ENCODE measurements around the gene MTHFSD. TPM values are rescaled to one million over a fixed set of nuclear protein-coding genes. Genes with fewer than 3 reads are reported as not detected.

Gene MTHFSD
- total and polyA plus RNA-seq, 10 donors, result 9.1 to 32.1 (median 18.0) TPM

GRCh38 chr16:86578611-86579267, 23.7 kb upstream of the MTHFSD start:
- no peak for TF ChIP-seq POLR2AphosphoS5 (IDR thresholded peaks at IDR 0.05)
- no peak for TF ChIP-seq POLR2A (IDR thresholded peaks at IDR 0.05)
- TF ChIP-seq, protein P1, sequence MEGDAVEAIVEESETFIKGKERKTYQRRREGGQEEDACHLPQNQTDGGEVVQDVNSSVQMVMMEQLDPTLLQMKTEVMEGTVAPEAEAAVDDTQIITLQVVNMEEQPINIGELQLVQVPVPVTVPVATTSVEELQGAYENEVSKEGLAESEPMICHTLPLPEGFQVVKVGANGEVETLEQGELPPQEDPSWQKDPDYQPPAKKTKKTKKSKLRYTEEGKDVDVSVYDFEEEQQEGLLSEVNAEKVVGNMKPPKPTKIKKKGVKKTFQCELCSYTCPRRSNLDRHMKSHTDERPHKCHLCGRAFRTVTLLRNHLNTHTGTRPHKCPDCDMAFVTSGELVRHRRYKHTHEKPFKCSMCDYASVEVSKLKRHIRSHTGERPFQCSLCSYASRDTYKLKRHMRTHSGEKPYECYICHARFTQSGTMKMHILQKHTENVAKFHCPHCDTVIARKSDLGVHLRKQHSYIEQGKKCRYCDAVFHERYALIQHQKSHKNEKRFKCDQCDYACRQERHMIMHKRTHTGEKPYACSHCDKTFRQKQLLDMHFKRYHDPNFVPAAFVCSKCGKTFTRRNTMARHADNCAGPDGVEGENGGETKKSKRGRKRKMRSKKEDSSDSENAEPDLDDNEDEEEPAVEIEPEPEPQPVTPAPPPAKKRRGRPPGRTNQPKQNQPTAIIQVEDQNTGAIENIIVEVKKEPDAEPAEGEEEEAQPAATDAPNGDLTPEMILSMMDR (IDR thresholded peaks at IDR 0.05 in 8 of 11, conservative IDR thresholded peaks at IDR 0.05 in 3 of 11), result no peak
- no peak for DNase-seq
- Histone ChIP-seq H3K4me3 (peak overlapping the region in 1 of 8 donors; percentile 17), H3K27ac (no peak overlapping the region), H3K36me3 (no peaks in the 10 kb centered on the region), H3K4me1 (peaks cover 0 to 34% (median 20%) of the 10 kb centered on the region in 6 donors), H3K9me3 (no peaks in the 10 kb centered on the region), H3K27me3 (replicated peaks in 1 of 7) (peaks cover 0 to 91% (median 62%) of the 10 kb centered on the region in 7 donors)
- WGBS, 5 donors, result 10 to 25% (median 12%) methylated on average over 25 to 69 of the region's 69 CpGs
- intact Hi-C loops (cut with DNase I; ENCODE audit: low total_unique reads), result no loop called here

DNA sequence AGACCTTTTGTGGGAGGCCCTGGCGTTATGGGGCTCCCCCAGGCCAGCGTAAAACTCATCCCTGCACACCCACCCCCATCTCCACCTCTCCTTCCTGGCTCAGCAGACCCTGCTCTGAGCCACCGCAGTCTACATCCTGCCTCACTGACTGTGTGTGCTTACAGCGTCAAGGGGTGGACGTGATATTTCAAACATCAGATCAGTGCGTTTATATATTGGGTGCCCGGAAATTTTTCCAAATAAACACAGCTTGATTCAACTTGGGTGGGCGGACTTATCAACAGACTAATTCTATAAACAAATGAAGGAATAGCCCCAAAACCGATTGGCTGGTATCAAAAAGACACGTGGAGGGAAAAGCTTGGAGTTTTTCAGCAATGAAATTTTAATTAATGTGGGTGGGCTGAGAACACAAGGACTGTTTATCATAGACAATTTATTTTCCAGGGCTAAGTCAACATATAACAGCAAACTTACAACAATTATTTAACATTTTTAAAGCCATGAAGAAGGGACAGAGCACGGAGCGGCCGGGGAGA, 23.1 kb upstream of the MTHFSD start, which contains the start of gene FOXL1:
Gene FOXL1 (plus strand): TSS at position 489 of the 539 bp plus-strand sequence. CDS start 175 bp downstream, outside the sequence.
- Histone ChIP-seq H3K36me3 (no peaks in the 10 kb centered on the region), H3K27ac (no peak within 1 kb of the TSS), H3K27me3 (replicated peaks in 1 of 7) (peaks cover 0 to 91% (median 62%) of the 10 kb centered on the region in 7 donors), H3K4me3 (peak within 1 kb of the TSS in 1 of 8 donors; percentile 17), H3K9me3 (no peaks in the 10 kb centered on the region), H3K4me1 (peaks cover 0 to 34% (median 20%) of the 10 kb centered on the region in 6 donors)
- WGBS, 5 donors, result 72 to 89% (median 80%) methylated on average over 13 of the region's 13 CpGs
- DNase-seq, result no peak
- TF ChIP-seq POLR2AphosphoS5 (IDR thresholded peaks at IDR 0.05) (no peak), POLR2A (IDR thresholded peaks at IDR 0.05) (no peak)
- TF ChIP-seq, protein P1 (IDR thresholded peaks at IDR 0.05 in 8 of 11, conservative IDR thresholded peaks at IDR 0.05 in 3 of 11), result no peak
- intact Hi-C loops (cut with DNase I; ENCODE audit: low total_unique reads), result no loop called here

GRCh38 chr16:86577314-86577971, 22.4 kb upstream of the MTHFSD start:
- TF ChIP-seq, protein P1 (IDR thresholded peaks at IDR 0.05 in 8 of 11, conservative IDR thresholded peaks at IDR 0.05 in 3 of 11), result no peak
- no peak for TF ChIP-seq POLR2A (IDR thresholded peaks at IDR 0.05)
- no peak for TF ChIP-seq POLR2AphosphoS5 (IDR thresholded peaks at IDR 0.05)
- H3K27ac ChIP-seq, result no peak overlapping the region
- H3K9me3 ChIP-seq, result no peaks in the 10 kb centered on the region
- H3K27me3 ChIP-seq (replicated peaks in 1 of 7), result peaks cover 0 to 95% (median 66%) of the 10 kb centered on the region in 7 donors
- no peak for DNase-seq
- intact Hi-C loops (cut with DNase I; ENCODE audit: low total_unique reads), result no loop called here
- WGBS, 5 donors, result 71 to 81% (median 79%) methylated on average over 12 of the region's 12 CpGs
- no peaks in the 10 kb centered on the region for H3K36me3 ChIP-seq
- no peak overlapping the region for H3K4me3 ChIP-seq
- H3K4me1 ChIP-seq, result peaks cover 0 to 34% (median 20%) of the 10 kb centered on the region in 6 donors

Data from spleen (tissue), 11 donors.